Lower lobe of right lung (tissue), 2 donors: ENCODE data around the gene B9D1. TPM values are rescaled to one million over a fixed set of nuclear protein-coding genes. Genes with fewer than 3 reads are reported as not detected.

ENCODE experiments used
- ATAC-seq, 2 donors: fragments of 200-7000 bp; cut with Tn5 transposase; one replicate each; pipeline ENCODE4 v1.9.1; 2020 to 2022; ENCODE audit warnings: mild to moderate bottlenecking in 2 of 2, moderate library complexity in 2 of 2
- DNase-seq: peaks from one replicate; pipeline ENCODE4 v3.0.0-alpha.2; 2020
- H3K27ac ChIP-seq: fragments of 200-600 bp; one replicate; pipeline ENCODE4 v1.8.0; 2022
- H3K27me3 ChIP-seq: fragments of 200-600 bp; one replicate; pipeline ENCODE4 v1.8.0; 2022; ENCODE audit warnings: low read depth
- H3K36me3 ChIP-seq: fragments of 200-600 bp; one replicate; pipeline ENCODE4 v1.8.0; 2022; ENCODE audit warnings: mild to moderate bottlenecking
- H3K4me1 ChIP-seq: fragments of 200-600 bp; one replicate; pipeline ENCODE4 v1.8.0; 2022
- H3K4me3 ChIP-seq: fragments of 200-600 bp; one replicate; pipeline ENCODE4 v1.8.0; 2022; ENCODE audit warnings: mild to moderate bottlenecking
- H3K9me3 ChIP-seq: fragments of 200-600 bp; one replicate; pipeline ENCODE4 v1.8.0; 2022
- intact Hi-C: fragments of 100-400 bp; cut with DNase I; formaldehyde crosslinking; loops from one replicate; pipeline ENCODE4 v1.11.0; 2022
- total RNA-seq: library from RNA; stranded (reverse); fragmentation: NEBNext Ultra II Directional; extraction: Animal tissue kit (Norgen Biotek cat#: 25700); gene quantifications from one replicate; pipeline ENCODE4 v1.2.1, GENCODE V29; 2021
- TF ChIP-seq, protein P1 (sequence below): fragments of 200-600 bp; IDR thresholded peaks from one replicate; pipeline ENCODE4 v1.8.0; 2022; ENCODE audit warnings: antibody characterized with exemption, mild to moderate bottlenecking
- donor health status: DM: no; HTN: yes; CAD: no; lungs with severe emphysema.

The B9D1 gene
- total RNA-seq, 1 donor from 2014 or later: 11.3 TPM

DNA sequence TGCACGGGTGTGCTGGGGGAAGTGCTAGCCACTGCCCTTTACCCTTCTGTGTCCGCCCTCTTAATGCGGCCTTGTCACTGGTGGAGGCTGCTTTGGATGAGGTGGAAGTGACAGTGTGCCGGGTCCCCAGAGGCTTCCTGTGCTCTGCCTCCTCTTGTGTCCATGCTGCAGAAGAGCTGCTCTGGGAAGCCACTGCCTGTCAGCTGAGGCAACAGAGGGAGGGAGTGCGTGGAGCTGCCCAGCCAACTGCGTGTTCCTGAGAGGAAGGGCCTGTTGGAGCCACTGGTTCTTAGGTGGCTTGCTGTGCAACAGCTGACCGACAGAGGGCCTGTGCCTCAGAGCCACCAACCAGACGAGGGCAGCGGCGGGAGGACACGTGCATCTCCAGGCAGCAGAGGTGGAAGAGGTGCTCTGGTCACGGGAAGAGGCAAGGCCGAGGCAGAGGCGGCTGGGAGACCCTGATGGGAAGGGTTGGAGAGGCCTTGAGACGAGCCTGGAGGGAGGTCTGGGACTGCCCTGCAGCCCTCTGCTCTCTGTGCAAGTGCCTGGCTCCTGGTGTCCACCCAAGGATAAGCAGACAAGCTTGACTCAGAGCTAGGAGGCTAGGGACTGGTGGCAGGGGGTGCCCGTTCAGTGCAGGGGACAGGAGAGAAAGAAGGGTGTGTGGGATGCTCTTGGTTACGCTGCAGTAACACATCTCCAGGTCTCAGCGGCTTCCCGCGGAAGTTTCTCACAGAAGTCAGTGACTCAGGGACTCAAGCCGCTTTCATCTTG is 25.4 kb downstream of the B9D1 start:
- Histone ChIP-seq H3K27me3 (no peaks in the 10 kb centered on the region), H3K4me3 (no peak overlapping the region), H3K9me3 (no peaks in the 10 kb centered on the region), H3K27ac (no peak overlapping the region), H3K4me1 (peaks cover 10% of the 10 kb centered on the region), H3K36me3 (peaks cover 20% of the 10 kb centered on the region)
- intact Hi-C loops: no loop called here
- TF ChIP-seq, protein P1, sequence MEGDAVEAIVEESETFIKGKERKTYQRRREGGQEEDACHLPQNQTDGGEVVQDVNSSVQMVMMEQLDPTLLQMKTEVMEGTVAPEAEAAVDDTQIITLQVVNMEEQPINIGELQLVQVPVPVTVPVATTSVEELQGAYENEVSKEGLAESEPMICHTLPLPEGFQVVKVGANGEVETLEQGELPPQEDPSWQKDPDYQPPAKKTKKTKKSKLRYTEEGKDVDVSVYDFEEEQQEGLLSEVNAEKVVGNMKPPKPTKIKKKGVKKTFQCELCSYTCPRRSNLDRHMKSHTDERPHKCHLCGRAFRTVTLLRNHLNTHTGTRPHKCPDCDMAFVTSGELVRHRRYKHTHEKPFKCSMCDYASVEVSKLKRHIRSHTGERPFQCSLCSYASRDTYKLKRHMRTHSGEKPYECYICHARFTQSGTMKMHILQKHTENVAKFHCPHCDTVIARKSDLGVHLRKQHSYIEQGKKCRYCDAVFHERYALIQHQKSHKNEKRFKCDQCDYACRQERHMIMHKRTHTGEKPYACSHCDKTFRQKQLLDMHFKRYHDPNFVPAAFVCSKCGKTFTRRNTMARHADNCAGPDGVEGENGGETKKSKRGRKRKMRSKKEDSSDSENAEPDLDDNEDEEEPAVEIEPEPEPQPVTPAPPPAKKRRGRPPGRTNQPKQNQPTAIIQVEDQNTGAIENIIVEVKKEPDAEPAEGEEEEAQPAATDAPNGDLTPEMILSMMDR: peak; percentile 13
- no peak for ATAC-seq
- DNase-seq: no peak

- TF ChIP-seq, protein P1: no peak
- no peak for DNase-seq
- Histone ChIP-seq H3K4me1 (peaks cover 10% of the 10 kb centered on the region), H3K4me3 (no peak overlapping the region), H3K27ac (no peak overlapping the region), H3K27me3 (no peaks in the 10 kb centered on the region), H3K9me3 (no peaks in the 10 kb centered on the region), H3K36me3 (peaks cover 26% of the 10 kb centered on the region)
- intact Hi-C loops: no loop called here
- ATAC-seq: no peak
These were observed 26.4 kb downstream of the B9D1 start for GRCh38 chr17:19335951-19336631.

DNA sequence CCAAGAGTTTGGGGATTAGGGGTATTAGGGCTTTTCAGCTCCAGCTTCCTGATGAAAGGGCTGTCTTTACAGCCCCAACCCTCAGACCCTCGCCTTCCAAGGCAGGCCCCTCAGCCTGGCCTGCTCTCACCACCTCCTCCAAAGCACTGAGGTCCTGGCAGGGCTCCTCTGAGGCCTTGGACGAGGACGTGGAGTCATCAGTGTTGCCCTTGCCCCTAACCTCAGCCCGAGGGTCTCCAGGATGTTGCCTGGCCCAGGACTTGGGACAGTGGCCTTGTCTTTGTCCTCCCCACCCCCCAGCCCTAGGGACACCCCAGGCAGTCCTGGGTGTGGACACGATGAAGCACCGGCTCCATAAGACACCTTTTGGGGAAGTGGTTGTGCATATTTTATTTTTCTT is 28.2 kb downstream of the B9D1 start:
- no peaks in the 10 kb centered on the region for H3K9me3 ChIP-seq
- intact Hi-C loops: no loop called here
- peaks cover 31% of the 10 kb centered on the region for H3K36me3 ChIP-seq
- no peak overlapping the region for H3K27ac ChIP-seq
- H3K4me1 ChIP-seq: peaks cover 10% of the 10 kb centered on the region
- no peak overlapping the region for H3K4me3 ChIP-seq
- DNase-seq: no peak
- TF ChIP-seq, protein P1: no peak
- no peak for ATAC-seq
- no peaks in the 10 kb centered on the region for H3K27me3 ChIP-seq

GRCh38 chr17:19333736-19334290 is 28.7 kb downstream of the B9D1 start:
- TF ChIP-seq, protein P1: no peak
- DNase-seq (no peak), ATAC-seq (no peak)
- no peak overlapping the region for H3K27ac ChIP-seq
- intact Hi-C loops: no loop called here
- peaks cover 10% of the 10 kb centered on the region for H3K4me1 ChIP-seq
- no peaks in the 10 kb centered on the region for H3K9me3 ChIP-seq
- no peak overlapping the region for H3K4me3 ChIP-seq
- H3K27me3 ChIP-seq: no peaks in the 10 kb centered on the region
- peaks cover 37% of the 10 kb centered on the region for H3K36me3 ChIP-seq

GRCh38 chr17:19333132-19333440 is 29.4 kb downstream of the B9D1 start:
- Histone ChIP-seq H3K9me3 (no peaks in the 10 kb centered on the region), H3K4me1 (peaks cover 8% of the 10 kb centered on the region), H3K4me3 (no peak overlapping the region), H3K27me3 (no peaks in the 10 kb centered on the region), H3K27ac (no peak overlapping the region), H3K36me3 (peaks cover 39% of the 10 kb centered on the region)
- DNase-seq (no peak), ATAC-seq (no peak)
- intact Hi-C loops: no loop called here
- TF ChIP-seq, protein P1: no peak
